B cell (primary cell): ENCODE results near the gene ZDHHC22. TPM values are rescaled to one million over a fixed set of nuclear protein-coding genes. Genes with fewer than 3 reads are reported as not detected.
A peak's percentile ranks its signal among the peaks of the same experiment; 100 is the strongest.

Source experiments
- ATAC-seq: fragments of 200-7000 bp; cut with Tn5 transposase; one replicate; pipeline ENCODE4 v1.10.0; 2021; ENCODE audit warnings: low read depth, mild to moderate bottlenecking, moderate number of reproducible peaks, moderate library complexity
- CTCF ChIA-PET: fragments of 350-600 bp; sonication (Branson Sonifier 250); formaldehyde crosslinking; loops from one replicate; lab custom pipeline; 2021; ENCODE audit warnings: antibody characterized with exemption, inconsistent platforms; lab: Charles Lee
- POLR2A ChIA-PET: fragments of 350-600 bp; sonication (Branson Sonifier 250); formaldehyde crosslinking; loops from one replicate; lab custom pipeline; 2021; ENCODE audit warnings: antibody characterized with exemption; lab: Charles Lee
- DNase-seq: peaks from one replicate; pipeline ENCODE4 v3.0.0; 2013
- H2AFZ ChIP-seq: 2 replicates; pipeline ENCODE4 v1.6.1; 2012; ENCODE audit warnings: mild to moderate bottlenecking, low read depth, low read length; ENCODE audit not compliant: insufficient read depth, poor library complexity, severe bottlenecking
- H3K27ac ChIP-seq, 2 donors: 1 replicate in 1 of 2; 2 replicates in 1 of 2; pipeline ENCODE4 v1.5.1; 2012 to 2013; ENCODE audit warnings: low read length in 2 of 2, mild to moderate bottlenecking in 2 of 2, moderate library complexity in 1 of 2
- H3K27me3 ChIP-seq, 4 experiments: fragments of 200-600 bp in 1 of 4; sonication (generic) in 1 of 4; replicated peaks in 1 of 4; 1 replicate in 2 of 4; 2 replicates in 2 of 4; pipeline versions ENCODE4 v1.6.1 to v1.7.0; 2013 to 2016; ENCODE audit warnings: low read length in 3 of 4, mild to moderate bottlenecking in 2 of 4, mixed read lengths in 1 of 4, moderate library complexity in 1 of 4; ENCODE audit not compliant: insufficient read depth in 4 of 4, control insufficient read depth in 3 of 4; ENCODE audit errors: control extremely low read depth in 1 of 4
- H3K36me3 ChIP-seq, 2 experiments: replicated peaks in 1 of 2; 1 replicate in 1 of 2; 2 replicates in 1 of 2; pipeline versions ENCODE4 v1.6.1 to v1.7.1; 2013; ENCODE audit warnings: low read length in 1 of 2; ENCODE audit not compliant: insufficient read depth in 2 of 2, control insufficient read depth in 1 of 2; ENCODE audit errors: control extremely low read depth in 1 of 2, extremely low read depth in 1 of 2
- H3K4me1 ChIP-seq, 2 donors: fragments of 200-600 bp in 1 of 2; sonication (generic) in 1 of 2; 1 replicate in 1 of 2; 2 replicates in 1 of 2; pipeline versions ENCODE4 v1.5.1 to v1.6.1; 2013 to 2017; ENCODE audit warnings: low read length in 2 of 2; ENCODE audit not compliant: control insufficient read depth in 2 of 2, insufficient read depth in 2 of 2
- H3K4me2 ChIP-seq: replicated peaks from 2 replicates; pipeline ENCODE3; 2012; ENCODE audit warnings: mild to moderate bottlenecking, low read depth, low read length; ENCODE audit not compliant: poor library complexity, severe bottlenecking
- H3K4me3 ChIP-seq, 5 experiments: fragments of 200-600 bp in 1 of 5; sonication (generic) in 1 of 5; 1 replicate in 3 of 5; 2 replicates in 2 of 5; pipeline versions ENCODE4 v1.5.1 to v1.7.0; 2011 to 2016; ENCODE audit warnings: low read length in 4 of 5, mild to moderate bottlenecking in 4 of 5, low read depth in 2 of 5, control low read depth in 1 of 5, moderate library complexity in 1 of 5; ENCODE audit not compliant: insufficient read depth in 1 of 5; ENCODE audit errors: control extremely low read depth in 1 of 5, extremely low read depth in 1 of 5
- H3K79me2 ChIP-seq: fragments of 200-600 bp; sonication (generic); one replicate; pipeline ENCODE4 v1.6.0; 2016; ENCODE audit warnings: low read length; ENCODE audit not compliant: control insufficient read depth, insufficient read depth
- H3K9ac ChIP-seq: fragments of 200-600 bp; sonication (generic); 2 replicates; pipeline ENCODE4 v1.6.1; 2017; ENCODE audit warnings: mild to moderate bottlenecking, low read length, moderate library complexity
- H3K9me3 ChIP-seq, 3 donors: one replicate each; pipeline versions ENCODE4 v1.6.1 to v1.7.1; 2013; ENCODE audit warnings: low read length in 2 of 3; ENCODE audit not compliant: control insufficient read depth in 2 of 3, insufficient read depth in 1 of 3; ENCODE audit errors: control extremely low read depth in 1 of 3
- H4K20me1 ChIP-seq: 2 replicates; pipeline ENCODE4 v1.6.0; 2012; ENCODE audit warnings: mild to moderate bottlenecking, low read length; ENCODE audit not compliant: insufficient read depth, control insufficient read depth, poor library complexity, severe bottlenecking
- H3K27ac Mint-ChIP-seq: one replicate; pipeline ENCODE4 v1.8.0; 2021; ENCODE audit warnings: mixed read lengths
- H3K27me3 Mint-ChIP-seq: one replicate; pipeline ENCODE4 v1.8.0; 2021; ENCODE audit warnings: mixed read lengths
- H3K4me1 Mint-ChIP-seq: one replicate; pipeline ENCODE4 v1.8.0; 2021; ENCODE audit warnings: mixed read lengths
- H3K4me3 Mint-ChIP-seq: one replicate; pipeline ENCODE4 v1.8.0; 2021; ENCODE audit warnings: mixed read lengths
- H3K9me3 Mint-ChIP-seq: one replicate; pipeline ENCODE4 v1.8.0; 2022; ENCODE audit warnings: mixed read lengths; ENCODE audit not compliant: insufficient read depth
- CTCF ChIP-seq: fragments of 200-600 bp; IDR thresholded peaks from one replicate; pipeline ENCODE4 v1.8.0; 2022; ENCODE audit warnings: antibody characterized with exemption, mild to moderate bottlenecking
- EZH2 ChIP-seq: IDR thresholded peaks from 2 replicates; pipeline ENCODE4 v1.6.1; 2012; ENCODE audit warnings: borderline replicate concordance, low read depth, mild to moderate bottlenecking, moderate library complexity, low read length; ENCODE audit not compliant: insufficient read depth, poor library complexity, severe bottlenecking
- WGBS: methylation state at CpG from one replicate; pipeline ENCODE4 v1.1.5; 2013; ENCODE audit warnings: missing lambda C conversion rate; ENCODE audit not compliant: insufficient coverage; 5-methylcytosine and 5-hydroxymethylcytosine counted together
- intact Hi-C: fragments of 100-400 bp; cut with micrococcal nuclease; formaldehyde crosslinking; loops from one replicate; pipeline ENCODE4 v1.10.0; 2022
- polyA plus RNA-seq: library from polyadenylated mRNA; depleted of rRNA; stranded (reverse); fragments of >200 nt; gene quantifications from 2 replicates; pipeline ENCODE4 v1.2.3, GENCODE V29; 2012
- total RNA-seq, 2 donors: library from RNA; stranded (reverse); fragments of 120-200 nt in 1 of 2; gene quantifications; 1 replicate in 1 of 2; 2 replicates in 1 of 2; pipeline versions ENCODE4 v1.2.3 to v1.2.4, GENCODE V29; 2013 to 2022

The ZDHHC22 gene
- total and polyA plus RNA-seq, 2 donors (not counting 1 experiment from before 2014, with no cell fraction given) = not detected

GRCh38 chr14:77102154-77102553 lies 39.4 kb downstream of the ZDHHC22 start:
- H3K36me3 ChIP-seq = peaks cover 0 to 19% of the 10 kb centered on the region in 2 experiments
- CTCF ChIA-PET = interaction anchor here (0.8 to 30.2 kb wide), 3 partner anchors 9 to 23 kb away, joined by 3 to 757 read pairs (median 5); no protein-coding TSS in a partner anchor
- no peak for ATAC-seq
- DNase-seq = no peak
- Mint-ChIP-seq H3K9me3 (no peaks in the 10 kb centered on the region), H3K4me1 (peaks cover 68% of the 10 kb centered on the region), H3K27ac (peak overlapping the region; percentile 15), H3K27me3 (no peaks in the 10 kb centered on the region), H3K4me3 (peak overlapping the region; percentile 30)
- no peak overlapping the region for H3K27ac ChIP-seq
- H3K4me2 ChIP-seq = no peak overlapping the region
- POLR2A ChIA-PET = no interaction called here
- H3K9ac ChIP-seq = no peak overlapping the region
- H3K79me2 ChIP-seq = peaks cover 90% of the 10 kb centered on the region
- peaks cover 36 to 42% of the 10 kb centered on the region in 2 donors for H3K4me1 ChIP-seq
- H4K20me1 ChIP-seq = no peaks in the 10 kb centered on the region
- TF ChIP-seq EZH2 (no peak), CTCF (no peak)
- WGBS = 83% methylated on average over 3 of the region's 4 CpGs
- H2AFZ ChIP-seq = no peak overlapping the region
- no peaks in the 10 kb centered on the region for H3K9me3 ChIP-seq
- H3K27me3 ChIP-seq = no peaks in the 10 kb centered on the region
- intact Hi-C loops = no loop called here
- H3K4me3 ChIP-seq = no peak overlapping the region

GRCh38 chr14:77100961-77101360 lies 40.6 kb downstream of the ZDHHC22 start:
- no peaks in the 10 kb centered on the region for H3K9me3 ChIP-seq
- Mint-ChIP-seq H3K4me1 (peaks cover 74% of the 10 kb centered on the region), H3K27ac (peak overlapping the region; percentile 33), H3K9me3 (no peaks in the 10 kb centered on the region), H3K4me3 (peak overlapping the region; percentile 62), H3K27me3 (no peaks in the 10 kb centered on the region)
- H3K36me3 ChIP-seq = peaks cover 0 to 8% of the 10 kb centered on the region in 2 experiments
- DNase-seq = peak; percentile 41
- H4K20me1 ChIP-seq = no peaks in the 10 kb centered on the region
- H3K4me1 ChIP-seq = peaks cover 43 to 51% of the 10 kb centered on the region in 2 donors
- ATAC-seq = no peak
- H3K27me3 ChIP-seq = no peaks in the 10 kb centered on the region
- no peak overlapping the region for H2AFZ ChIP-seq
- H3K4me2 ChIP-seq = peak overlapping the region; percentile 51
- ChIA-PET POLR2A (interaction anchor here (0.6 to 6.2 kb wide), 3 partner anchors 15 to 29 kb away, joined by 3 to 110 read pairs (median 5); no protein-coding TSS in a partner anchor), CTCF (interaction anchor here (3.4 to 30.2 kb wide), 2 partner anchors 8 to 25 kb away, joined by 30 to 757 read pairs; no protein-coding TSS in a partner anchor)
- intact Hi-C loops = no loop called here
- H3K79me2 ChIP-seq = peaks cover 91% of the 10 kb centered on the region
- TF ChIP-seq EZH2 (no peak), CTCF (no peak)
- H3K9ac ChIP-seq = peak overlapping the region; percentile 24
- peak overlapping the region; percentile 1 to 45 for H3K27ac ChIP-seq
- 83% methylated on average over 1 of the region's 3 CpGs for WGBS
- H3K4me3 ChIP-seq = peak overlapping the region in 1 of 5 experiments; percentile 5
